ENCODE results near the gene CHAF1A. TPM values are rescaled to one million over a fixed set of nuclear protein-coding genes. Genes with fewer than 3 reads are reported as not detected.

The CHAF1A gene
- total and polyA plus RNA-seq, 4 donors = 1.0 to 20.8 (median 2.5) TPM

DNA sequence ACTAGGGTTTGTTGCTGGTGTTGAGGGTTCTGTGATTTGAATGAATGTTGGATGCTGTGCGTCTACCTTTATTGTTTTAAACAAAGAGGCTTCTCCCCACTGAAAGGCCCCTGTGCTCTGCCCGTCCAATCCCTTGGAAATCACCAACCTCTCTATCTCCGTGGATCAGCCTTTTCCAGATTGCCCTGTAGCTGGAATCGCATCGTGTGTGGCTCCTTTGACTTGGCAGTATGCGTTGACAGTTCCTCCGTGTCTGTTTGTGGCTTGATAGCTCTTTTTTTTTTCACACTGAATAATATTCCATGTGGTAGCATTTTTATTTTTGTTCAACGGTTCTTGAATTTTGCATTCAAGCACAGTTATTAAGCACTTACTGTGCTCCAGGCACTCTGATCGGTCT, 32.0 kb downstream of the CHAF1A start:
- no peaks in the 10 kb centered on the region for H3K9me3 ChIP-seq (ENCODE audit: control insufficient read depth in 4 of 4, low read length in 3 of 4)
- H3K36me3 ChIP-seq (ENCODE audit: control insufficient read depth in 4 of 4, insufficient read depth in 3 of 4, low read depth in 1 of 4, low read length in 3 of 4) = peaks cover 0 to 9% (median 0%) of the 10 kb centered on the region in 4 donors
- WGBS = 95% methylated on average over 9 of the region's 9 CpGs
- no peak overlapping the region for H3K27ac ChIP-seq (ENCODE audit: low read depth in 1 of 2, low read length in 2 of 2)
- H3K4me1 ChIP-seq (ENCODE audit: control insufficient read depth in 4 of 4, insufficient read depth in 4 of 4, low read length in 3 of 4) = no peaks in the 10 kb centered on the region
- H3K9ac ChIP-seq (ENCODE audit: low read depth in 1 of 2, low read length in 2 of 2) = no peak overlapping the region
- TF ChIP-seq TAF1 (conservative IDR thresholded peaks at IDR 0.05) (no peak), HNF4G (IDR thresholded peaks at IDR 0.05) (no peak), YY1 (IDR thresholded peaks at IDR 0.05) (no peak), MAX (IDR thresholded peaks at IDR 0.05) (no peak), RAD21 (IDR thresholded peaks at IDR 0.05) (no peak), RXRA (IDR thresholded peaks at IDR 0.05) (no peak), SP1 (IDR thresholded peaks at IDR 0.05) (no peak), FOXA1 (IDR thresholded peaks at IDR 0.05) (no peak), HNF4A (conservative IDR thresholded peaks at IDR 0.05) (no peak)
- TF ChIP-seq, protein P1, sequence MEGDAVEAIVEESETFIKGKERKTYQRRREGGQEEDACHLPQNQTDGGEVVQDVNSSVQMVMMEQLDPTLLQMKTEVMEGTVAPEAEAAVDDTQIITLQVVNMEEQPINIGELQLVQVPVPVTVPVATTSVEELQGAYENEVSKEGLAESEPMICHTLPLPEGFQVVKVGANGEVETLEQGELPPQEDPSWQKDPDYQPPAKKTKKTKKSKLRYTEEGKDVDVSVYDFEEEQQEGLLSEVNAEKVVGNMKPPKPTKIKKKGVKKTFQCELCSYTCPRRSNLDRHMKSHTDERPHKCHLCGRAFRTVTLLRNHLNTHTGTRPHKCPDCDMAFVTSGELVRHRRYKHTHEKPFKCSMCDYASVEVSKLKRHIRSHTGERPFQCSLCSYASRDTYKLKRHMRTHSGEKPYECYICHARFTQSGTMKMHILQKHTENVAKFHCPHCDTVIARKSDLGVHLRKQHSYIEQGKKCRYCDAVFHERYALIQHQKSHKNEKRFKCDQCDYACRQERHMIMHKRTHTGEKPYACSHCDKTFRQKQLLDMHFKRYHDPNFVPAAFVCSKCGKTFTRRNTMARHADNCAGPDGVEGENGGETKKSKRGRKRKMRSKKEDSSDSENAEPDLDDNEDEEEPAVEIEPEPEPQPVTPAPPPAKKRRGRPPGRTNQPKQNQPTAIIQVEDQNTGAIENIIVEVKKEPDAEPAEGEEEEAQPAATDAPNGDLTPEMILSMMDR (IDR thresholded peaks at IDR 0.05; ENCODE audit: low read depth, low read length, missing input control) = no peak
- no peak for DNase-seq (ENCODE audit: low spot score)
- no peak overlapping the region for H3K4me3 ChIP-seq (ENCODE audit: low read depth in 1 of 3, low read length in 3 of 3)
- no peaks in the 10 kb centered on the region for H3K27me3 ChIP-seq (ENCODE audit: control insufficient read depth in 4 of 4, insufficient read depth in 4 of 4, low read length in 3 of 4)

DNA sequence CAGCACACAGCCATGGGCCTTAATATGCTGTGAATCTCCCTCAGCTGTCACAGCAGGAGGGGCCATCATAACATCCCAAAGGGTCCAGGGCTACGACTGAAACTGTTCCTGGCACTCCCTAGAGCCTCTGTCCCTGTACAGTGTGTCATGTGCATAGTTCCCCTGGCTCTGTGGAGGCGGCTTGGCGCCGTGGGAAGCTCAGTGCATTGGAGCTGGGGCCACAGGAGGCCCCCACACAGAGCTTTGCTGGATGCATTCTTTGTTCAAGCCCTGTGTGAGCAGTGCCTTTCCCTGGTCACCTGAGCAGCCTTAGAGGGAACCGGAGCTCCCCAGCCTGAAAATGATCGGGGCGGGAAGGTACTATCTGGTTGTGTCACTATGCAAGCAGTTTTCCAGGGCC, 33.8 kb downstream of the CHAF1A start:
- WGBS = 95% methylated on average over 7 of the region's 7 CpGs
- TF ChIP-seq MAX (IDR thresholded peaks at IDR 0.05) = no peak
- no peak for TF ChIP-seq HNF4G (IDR thresholded peaks at IDR 0.05)
- TF ChIP-seq FOXA2 (IDR thresholded peaks at IDR 0.05) = no peak
- TF ChIP-seq FOXA1 (IDR thresholded peaks at IDR 0.05) = no peak
- no peak for TF ChIP-seq ATF3 (IDR thresholded peaks at IDR 0.05)
- TF ChIP-seq, protein P1 (IDR thresholded peaks at IDR 0.05; ENCODE audit: low read depth, low read length, missing input control) = no peak
- no peak for TF ChIP-seq NR2F2 (IDR thresholded peaks at IDR 0.05)
- no peak for TF ChIP-seq RAD21 (IDR thresholded peaks at IDR 0.05)
- no peak for TF ChIP-seq HNF4A (conservative IDR thresholded peaks at IDR 0.05)
- TF ChIP-seq RXRA (IDR thresholded peaks at IDR 0.05) = no peak
- TF ChIP-seq YY1 (IDR thresholded peaks at IDR 0.05) = no peak
- no peak for TF ChIP-seq SP1 (IDR thresholded peaks at IDR 0.05)
- no peak for TF ChIP-seq EGR1 (IDR thresholded peaks at IDR 0.05; ENCODE audit: low read depth in 2 of 2)
- TF ChIP-seq ZBTB33 (IDR thresholded peaks at IDR 0.05) = no peak
- no peak for TF ChIP-seq GABPA (IDR thresholded peaks at IDR 0.05 in 1 of 2, conservative IDR thresholded peaks at IDR 0.05 in 1 of 2)
- no peak for TF ChIP-seq TAF1 (conservative IDR thresholded peaks at IDR 0.05)
- TF ChIP-seq JUND (IDR thresholded peaks at IDR 0.05) = no peak
- TF ChIP-seq REST (IDR thresholded peaks at IDR 0.05) = no peak
- DNase-seq (ENCODE audit: low spot score) = no peak

More for the DNA sequence above, 33.8 kb downstream of the CHAF1A start:
- H3K9me3 ChIP-seq (ENCODE audit: control insufficient read depth in 4 of 4, low read length in 3 of 4) = no peaks in the 10 kb centered on the region
- H3K4me1 ChIP-seq (ENCODE audit: control insufficient read depth in 4 of 4, insufficient read depth in 4 of 4, low read length in 3 of 4) = no peaks in the 10 kb centered on the region
- no peak overlapping the region for H3K27ac ChIP-seq (ENCODE audit: low read depth in 1 of 2, low read length in 2 of 2)
- no peak overlapping the region for H3K9ac ChIP-seq (ENCODE audit: low read depth in 1 of 2, low read length in 2 of 2)
- peaks cover 0 to 9% (median 0%) of the 10 kb centered on the region in 4 donors for H3K36me3 ChIP-seq (ENCODE audit: control insufficient read depth in 4 of 4, insufficient read depth in 3 of 4, low read depth in 1 of 4, low read length in 3 of 4)
- no peaks in the 10 kb centered on the region for H3K27me3 ChIP-seq (ENCODE audit: control insufficient read depth in 4 of 4, insufficient read depth in 4 of 4, low read length in 3 of 4)
- no peak overlapping the region for H3K4me3 ChIP-seq (ENCODE audit: low read depth in 1 of 3, low read length in 3 of 3)
